SK-N-SH treated with all-trans-retinoic acid at 6 μM for 48 hours (cell line): ENCODE measurements around the gene CSRP1.

ENCODE experiments used
- RARB ChIP-seq: fragments of 250-450 bp; sonication (Bioruptor Pico); IDR thresholded peaks from 2 replicates; pipeline ENCODE4 v1.8.0; 2021; ENCODE audit warnings: mild to moderate bottlenecking, moderate library complexity
- TSHZ2 ChIP-seq: fragments of 250-450 bp; sonication (Bioruptor Pico); IDR thresholded peaks from 2 replicates; pipeline ENCODE4 v1.5.0; 2020; ENCODE audit warnings: mild to moderate bottlenecking, moderate library complexity
- ZC3H10 ChIP-seq: fragments of 250-450 bp; sonication (Bioruptor Pico); IDR thresholded peaks from 2 replicates; pipeline ENCODE4 v1.5.1; 2021; ENCODE audit warnings: mild to moderate bottlenecking, moderate library complexity
- ZFP3 ChIP-seq: fragments of 250-450 bp; sonication (Bioruptor Pico); IDR thresholded peaks from 2 replicates; pipeline ENCODE4 v1.5.0; 2020; ENCODE audit warnings: mild to moderate bottlenecking, moderate library complexity
- ZFP30 ChIP-seq: fragments of 450-650 bp; formaldehyde crosslinking; IDR thresholded peaks from 2 replicates; pipeline ENCODE4 v1.5.0; 2022; ENCODE audit warnings: mild to moderate bottlenecking, moderate library complexity
- ZNF8 ChIP-seq: fragments of 450-650 bp; formaldehyde crosslinking; IDR thresholded peaks from 2 replicates; pipeline ENCODE4 v1.5.0; 2020; ENCODE audit warnings: mild to moderate bottlenecking, moderate library complexity
- TF ChIP-seq, protein P1 (sequence below): fragments of 250-450 bp; sonication (Bioruptor Pico); IDR thresholded peaks from 2 replicates; pipeline ENCODE4 v1.5.1; 2020; ENCODE audit warnings: low read depth, mild to moderate bottlenecking, moderate library complexity
- TF ChIP-seq, protein P2 (sequence below): fragments of 250-450 bp; sonication (Bioruptor Pico); IDR thresholded peaks from 2 replicates; pipeline ENCODE4 v1.5.1; 2021; ENCODE audit warnings: mild to moderate bottlenecking, moderate library complexity

- no peak for TF ChIP-seq RARB (CRISPR knock-in tag)
- TF ChIP-seq ZC3H10: no peak
- TF ChIP-seq TSHZ2 (CRISPR knock-in tag): no peak
- no peak for TF ChIP-seq ZFP3 (CRISPR knock-in tag)
- TF ChIP-seq, protein P1, sequence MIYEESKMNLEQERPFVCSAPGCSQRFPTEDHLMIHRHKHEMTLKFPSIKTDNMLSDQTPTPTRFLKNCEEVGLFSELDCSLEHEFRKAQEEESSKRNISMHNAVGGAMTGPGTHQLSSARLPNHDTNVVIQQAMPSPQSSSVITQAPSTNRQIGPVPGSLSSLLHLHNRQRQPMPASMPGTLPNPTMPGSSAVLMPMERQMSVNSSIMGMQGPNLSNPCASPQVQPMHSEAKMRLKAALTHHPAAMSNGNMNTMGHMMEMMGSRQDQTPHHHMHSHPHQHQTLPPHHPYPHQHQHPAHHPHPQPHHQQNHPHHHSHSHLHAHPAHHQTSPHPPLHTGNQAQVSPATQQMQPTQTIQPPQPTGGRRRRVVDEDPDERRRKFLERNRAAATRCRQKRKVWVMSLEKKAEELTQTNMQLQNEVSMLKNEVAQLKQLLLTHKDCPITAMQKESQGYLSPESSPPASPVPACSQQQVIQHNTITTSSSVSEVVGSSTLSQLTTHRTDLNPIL (CRISPR knock-in tag): no peak
- TF ChIP-seq, protein P2, sequence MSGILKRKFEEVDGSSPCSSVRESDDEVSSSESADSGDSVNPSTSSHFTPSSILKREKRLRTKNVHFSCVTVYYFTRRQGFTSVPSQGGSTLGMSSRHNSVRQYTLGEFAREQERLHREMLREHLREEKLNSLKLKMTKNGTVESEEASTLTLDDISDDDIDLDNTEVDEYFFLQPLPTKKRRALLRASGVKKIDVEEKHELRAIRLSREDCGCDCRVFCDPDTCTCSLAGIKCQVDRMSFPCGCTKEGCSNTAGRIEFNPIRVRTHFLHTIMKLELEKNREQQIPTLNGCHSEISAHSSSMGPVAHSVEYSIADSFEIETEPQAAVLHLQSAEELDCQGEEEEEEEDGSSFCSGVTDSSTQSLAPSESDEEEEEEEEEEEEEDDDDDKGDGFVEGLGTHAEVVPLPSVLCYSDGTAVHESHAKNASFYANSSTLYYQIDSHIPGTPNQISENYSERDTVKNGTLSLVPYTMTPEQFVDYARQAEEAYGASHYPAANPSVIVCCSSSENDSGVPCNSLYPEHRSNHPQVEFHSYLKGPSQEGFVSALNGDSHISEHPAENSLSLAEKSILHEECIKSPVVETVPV: no peak
- no peak for TF ChIP-seq ZFP30
- TF ChIP-seq ZNF8 (CRISPR knock-in tag): no peak
Measured at GRCh38 chr1:201481761-201482493, 25.0 kb downstream of the CSRP1 start.
